ENCODE data around the gene ENPP1.

ENPP1 gene

GRCh38 chr6:131924881-131925474 is 117.2 kb downstream of the ENPP1 start:
- TF ChIP-seq, protein P1, sequence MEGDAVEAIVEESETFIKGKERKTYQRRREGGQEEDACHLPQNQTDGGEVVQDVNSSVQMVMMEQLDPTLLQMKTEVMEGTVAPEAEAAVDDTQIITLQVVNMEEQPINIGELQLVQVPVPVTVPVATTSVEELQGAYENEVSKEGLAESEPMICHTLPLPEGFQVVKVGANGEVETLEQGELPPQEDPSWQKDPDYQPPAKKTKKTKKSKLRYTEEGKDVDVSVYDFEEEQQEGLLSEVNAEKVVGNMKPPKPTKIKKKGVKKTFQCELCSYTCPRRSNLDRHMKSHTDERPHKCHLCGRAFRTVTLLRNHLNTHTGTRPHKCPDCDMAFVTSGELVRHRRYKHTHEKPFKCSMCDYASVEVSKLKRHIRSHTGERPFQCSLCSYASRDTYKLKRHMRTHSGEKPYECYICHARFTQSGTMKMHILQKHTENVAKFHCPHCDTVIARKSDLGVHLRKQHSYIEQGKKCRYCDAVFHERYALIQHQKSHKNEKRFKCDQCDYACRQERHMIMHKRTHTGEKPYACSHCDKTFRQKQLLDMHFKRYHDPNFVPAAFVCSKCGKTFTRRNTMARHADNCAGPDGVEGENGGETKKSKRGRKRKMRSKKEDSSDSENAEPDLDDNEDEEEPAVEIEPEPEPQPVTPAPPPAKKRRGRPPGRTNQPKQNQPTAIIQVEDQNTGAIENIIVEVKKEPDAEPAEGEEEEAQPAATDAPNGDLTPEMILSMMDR (conservative IDR thresholded peaks at IDR 0.05; ENCODE audit: low read depth, low read length): peak; percentile 65
- no peak overlapping the region for H3K4me3 ChIP-seq (ENCODE audit: low read depth, low read length)
- peak; percentile 77 for DNase-seq (ENCODE audit: low read depth)

DNA sequence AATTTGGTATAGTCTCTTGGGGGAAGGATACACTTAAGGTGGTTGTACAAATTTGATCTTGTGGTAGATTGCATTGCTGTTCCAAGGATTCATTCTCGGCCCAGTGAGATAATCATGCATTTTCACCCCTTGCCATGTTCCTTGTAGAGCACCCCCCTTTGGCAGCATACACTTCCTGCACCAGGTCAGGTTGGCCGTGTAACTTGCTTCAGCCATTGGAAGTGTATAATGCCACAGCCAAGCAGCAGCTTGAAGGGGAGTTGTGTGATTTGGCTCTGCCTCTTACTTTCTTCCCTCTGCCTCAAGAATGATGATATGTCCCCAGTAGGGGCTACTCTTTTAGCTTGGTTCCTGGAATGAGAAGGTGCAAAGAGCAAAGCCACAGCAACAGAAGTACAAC is 121.4 kb downstream of the ENPP1 start:
- H3K4me3 ChIP-seq (ENCODE audit: low read depth, low read length): no peak overlapping the region
- DNase-seq (ENCODE audit: low read depth): no peak
- TF ChIP-seq, protein P1 (conservative IDR thresholded peaks at IDR 0.05; ENCODE audit: low read depth, low read length): peak; percentile 42

DNA sequence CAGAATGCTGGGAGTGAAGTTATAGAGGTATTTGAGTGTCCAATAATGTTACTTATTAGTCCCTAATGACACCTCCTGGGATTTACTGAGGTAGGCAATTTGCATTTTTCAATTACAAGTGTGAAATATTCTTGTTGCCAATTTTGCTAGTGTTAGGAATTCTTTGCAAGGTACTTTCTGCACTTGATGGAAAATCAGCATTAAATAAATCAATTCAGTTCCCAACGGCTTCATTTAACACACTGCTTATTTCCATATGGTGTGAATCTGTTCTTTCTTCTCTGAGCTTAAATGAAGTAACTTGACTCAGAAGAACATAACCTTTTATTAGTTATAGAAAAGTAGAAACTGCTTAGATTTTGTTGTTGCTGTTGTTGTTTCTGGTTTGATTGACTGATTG is 122.2 kb downstream of the ENPP1 start:
- DNase-seq (ENCODE audit: low read depth): no peak
- no peak overlapping the region for H3K4me3 ChIP-seq (ENCODE audit: low read depth, low read length)
- TF ChIP-seq, protein P1 (conservative IDR thresholded peaks at IDR 0.05; ENCODE audit: low read depth, low read length): no peak

- no peak overlapping the region for H3K4me3 ChIP-seq (ENCODE audit: low read depth, low read length)
- DNase-seq (ENCODE audit: low read depth): peak; percentile 42
- TF ChIP-seq, protein P1 (conservative IDR thresholded peaks at IDR 0.05; ENCODE audit: low read depth, low read length): no peak
Observed at GRCh38 chr6:131931063-131931750, 123.4 kb downstream of the ENPP1 start.

DNA sequence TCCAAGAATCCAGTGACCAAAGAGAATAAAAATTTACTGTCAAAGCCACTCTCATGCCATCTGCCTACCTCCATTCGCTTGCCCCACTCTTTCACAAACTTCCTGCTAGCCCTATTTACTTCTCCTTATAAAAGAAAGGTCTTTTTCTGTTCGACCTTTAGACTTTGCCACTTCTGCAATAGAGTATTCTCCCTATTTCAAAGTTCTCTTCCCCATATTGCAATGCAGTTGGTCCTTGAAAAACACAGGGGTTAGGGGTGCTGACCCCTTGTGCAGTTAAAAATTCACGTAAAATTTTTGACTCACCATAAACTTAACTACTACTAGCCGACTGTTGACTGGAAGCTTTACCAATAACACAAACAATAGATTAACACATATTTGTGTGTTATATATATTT is 128.3 kb downstream of the ENPP1 start:
- TF ChIP-seq, protein P1 (conservative IDR thresholded peaks at IDR 0.05; ENCODE audit: low read depth, low read length): no peak

DNA sequence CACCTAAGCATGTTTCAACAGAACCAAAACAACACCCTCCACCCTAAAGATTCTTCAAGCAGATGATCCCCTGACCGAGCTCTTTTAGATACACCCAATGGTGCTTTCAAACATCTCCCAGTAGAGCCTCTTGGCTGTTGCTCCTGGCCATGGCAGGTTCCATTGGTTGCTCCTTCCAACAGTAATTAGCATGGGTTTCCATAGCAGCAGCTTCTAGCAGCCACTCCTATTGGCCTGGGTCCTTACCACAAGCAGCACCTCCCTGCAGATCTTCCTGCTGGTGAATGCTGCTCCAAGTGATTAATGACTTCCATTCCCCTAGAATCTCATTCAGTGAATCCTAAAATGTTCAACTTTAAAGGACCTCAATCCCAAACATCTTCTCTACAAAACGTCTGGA is 129.4 kb downstream of the ENPP1 start:
- no peak for DNase-seq (ENCODE audit: low read depth)
- TF ChIP-seq, protein P1 (conservative IDR thresholded peaks at IDR 0.05; ENCODE audit: low read depth, low read length): no peak
- H3K4me3 ChIP-seq (ENCODE audit: low read depth, low read length): no peak overlapping the region

More for the DNA sequence above, 128.3 kb downstream of the ENPP1 start:
- H3K4me3 ChIP-seq (ENCODE audit: low read depth, low read length): no peak overlapping the region
- DNase-seq (ENCODE audit: low read depth): no peak

Data from choroid plexus epithelial cell (primary cell).